ENCODE results near the gene SQSTM1. TPM values are rescaled to one million over a fixed set of nuclear protein-coding genes. Genes with fewer than 3 reads are reported as not detected.

The SQSTM1 gene
- total RNA-seq, 1 experiment from 2014 or later = 612 TPM

GRCh38 chr5:179887095-179887494 lies 66.4 kb downstream of the SQSTM1 start:
- no TSS peak for BruUV-seq (replicated peaks)
- ChIA-PET POLR2A (no interaction called here), CTCF (interaction anchor here (0.5 kb wide), 2 partner anchors 124 to 150 kb away, joined by 3 read pairs; no protein-coding TSS in a partner anchor)
- TF ChIP-seq CTCF (IDR thresholded peaks at IDR 0.05; ENCODE audit: unreplicated experiment) = no peak
- peaks cover 90% of the 10 kb centered on the region for H3K36me3 Mint-ChIP-seq (ENCODE audit: insufficient read depth, unreplicated experiment)
- H3K9me3 Mint-ChIP-seq (ENCODE audit: unreplicated experiment) = peaks cover 19% of the 10 kb centered on the region
- no peaks in the 10 kb centered on the region for H3K4me1 Mint-ChIP-seq (ENCODE audit: insufficient read depth, unreplicated experiment)
- no peak for DNase-seq (ENCODE audit: unreplicated experiment)
- no peak overlapping the region for H3K27ac Mint-ChIP-seq (ENCODE audit: low read depth, unreplicated experiment)
- no peaks in the 10 kb centered on the region for H3K27me3 Mint-ChIP-seq (ENCODE audit: insufficient read depth, unreplicated experiment)
- no peak overlapping the region for H3K4me3 Mint-ChIP-seq (ENCODE audit: unreplicated experiment)
- intact Hi-C loops (cut with micrococcal nuclease) = no loop called here

Small RNA genes within 50 kb of the gene (microRNA-seq; reads per million reads assigned to microRNA genes)
- gene MIR1229 = 7.9 reads per million, percentile 44 among the genes with 10 or more reads in this experiment

Other genes with a start within 250 kb of the SQSTM1 start
- gene HNRNPH1, start 197.2 kb upstream of the SQSTM1 start, total RNA-seq (2022) = 907 and 981 TPM in 2 replicates
- gene CBY3, start 139.9 kb upstream of the SQSTM1 start, total RNA-seq (2022) = not detected in 2 replicates
- gene CANX, start 121.9 kb upstream of the SQSTM1 start, total RNA-seq (2022) = 1,781 and 2,325 TPM in 2 replicates
- gene MAML1, start 88.1 kb upstream of the SQSTM1 start, total RNA-seq (2022) = 36.4 and 38.4 TPM in 2 replicates
- 2.1 and 2.2 TPM in 2 replicates for gene LTC4S, start 26.9 kb upstream of the SQSTM1 start, total RNA-seq (2022)
- 153 and 198 TPM in 2 replicates for gene MGAT4B, start 14.0 kb upstream of the SQSTM1 start, total RNA-seq (2022)
- gene MRNIP, start 37.9 kb downstream of the SQSTM1 start, total RNA-seq (2022) = 40.3 and 42.8 TPM in 2 replicates
- gene TBC1D9B, start 87.0 kb downstream of the SQSTM1 start, total RNA-seq (2022) = 162 and 166 TPM in 2 replicates

Measured in MCF 10A (cell line).